GM12873 (cell line): ENCODE measurements around the gene ANKRD23.

ENCODE experiments used
- CTCF ChIP-seq: IDR thresholded peaks from 2 replicates; pipeline ENCODE4 v1.5.1; 2012; ENCODE audit warnings: low read depth, mild to moderate bottlenecking, moderate library complexity, low read length, control low read depth; ENCODE audit not compliant: insufficient read depth; ENCODE audit errors: missing control alignments

ANKRD23 gene

GRCh38 chr2:96828874-96829273 is 14.9 kb downstream of the ANKRD23 start:
- TF ChIP-seq CTCF = no peak

GRCh38 chr2:96828436-96828835 is 15.4 kb downstream of the ANKRD23 start:
- no peak for TF ChIP-seq CTCF

GRCh38 chr2:96826546-96827278 is 17.1 kb downstream of the ANKRD23 start:
- TF ChIP-seq CTCF = no peak

- TF ChIP-seq CTCF = no peak
Observed at GRCh38 chr2:96825057-96825456, 18.8 kb downstream of the ANKRD23 start.

- no peak for TF ChIP-seq CTCF
Observed at GRCh38 chr2:96824079-96824870, 19.5 kb downstream of the ANKRD23 start.

- TF ChIP-seq CTCF = no peak
Observed at GRCh38 chr2:96823198-96823597, 20.6 kb downstream of the ANKRD23 start.

GRCh38 chr2:96822786-96823185 is 21.0 kb downstream of the ANKRD23 start:
- TF ChIP-seq CTCF = no peak
